C1 segment of cervical spinal cord (tissue), 14 donors: ENCODE data around the gene ERO1B.
"Not testable (repeated sequence)": the region's sequence is repeated elsewhere in the genome, so short reads cannot be mapped to it uniquely, and the experiment has no call there.

Experiments
- DNase-seq, 14 donors: peaks; one replicate each; lab custom pipeline; 2025; lab: John Stamatoyannopoulos, UW

Gene ERO1B

DNA sequence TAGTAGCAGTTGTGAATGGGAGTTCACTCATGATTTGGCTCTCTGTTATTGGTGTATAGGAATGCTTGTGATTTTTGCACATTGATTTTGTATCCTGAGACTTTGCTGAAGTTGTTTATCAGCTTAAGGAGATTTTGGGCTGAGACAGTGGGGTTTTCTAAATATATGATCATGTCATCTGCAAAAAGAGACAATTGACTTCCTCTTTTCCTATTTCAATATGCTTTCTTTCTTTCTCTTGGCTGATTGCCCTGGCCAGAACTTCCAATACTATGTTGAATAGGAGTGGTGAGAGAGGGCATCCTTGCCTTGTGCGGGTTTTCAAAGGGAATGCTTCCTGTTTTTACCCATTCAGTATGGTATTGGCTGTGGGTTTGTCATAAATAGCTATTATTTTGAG, 93.7 kb downstream of the ERO1B start:
- DNase-seq, result not testable (repeated sequence)

DNA sequence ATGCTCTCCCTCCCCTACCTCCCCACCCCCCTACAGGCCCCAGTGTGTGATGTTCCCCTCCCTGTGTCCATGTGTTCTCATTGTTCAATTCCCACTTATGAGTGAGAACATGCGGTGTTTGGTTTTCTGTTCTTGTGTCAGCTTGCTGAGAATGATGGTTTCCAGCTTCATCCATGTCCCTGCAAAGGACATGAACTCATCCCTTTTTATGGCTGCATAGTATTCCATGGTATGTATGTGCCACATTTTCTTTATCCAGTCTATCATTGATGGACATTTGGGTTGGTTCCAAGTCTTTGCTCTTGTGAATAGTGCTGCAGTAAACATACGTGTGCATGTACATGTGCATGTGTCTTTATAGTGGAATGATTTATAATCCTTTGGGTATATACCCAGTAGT, 95.3 kb downstream of the ERO1B start:
- not testable (repeated sequence) for DNase-seq

GRCh38 chr1:236185687-236186086, 96.1 kb downstream of the ERO1B start:
- no peak for DNase-seq

GRCh38 chr1:236181059-236181458, 100.7 kb downstream of the ERO1B start:
- no peak for DNase-seq

GRCh38 chr1:236179634-236180033, 102.1 kb downstream of the ERO1B start:
- no peak for DNase-seq

DNA sequence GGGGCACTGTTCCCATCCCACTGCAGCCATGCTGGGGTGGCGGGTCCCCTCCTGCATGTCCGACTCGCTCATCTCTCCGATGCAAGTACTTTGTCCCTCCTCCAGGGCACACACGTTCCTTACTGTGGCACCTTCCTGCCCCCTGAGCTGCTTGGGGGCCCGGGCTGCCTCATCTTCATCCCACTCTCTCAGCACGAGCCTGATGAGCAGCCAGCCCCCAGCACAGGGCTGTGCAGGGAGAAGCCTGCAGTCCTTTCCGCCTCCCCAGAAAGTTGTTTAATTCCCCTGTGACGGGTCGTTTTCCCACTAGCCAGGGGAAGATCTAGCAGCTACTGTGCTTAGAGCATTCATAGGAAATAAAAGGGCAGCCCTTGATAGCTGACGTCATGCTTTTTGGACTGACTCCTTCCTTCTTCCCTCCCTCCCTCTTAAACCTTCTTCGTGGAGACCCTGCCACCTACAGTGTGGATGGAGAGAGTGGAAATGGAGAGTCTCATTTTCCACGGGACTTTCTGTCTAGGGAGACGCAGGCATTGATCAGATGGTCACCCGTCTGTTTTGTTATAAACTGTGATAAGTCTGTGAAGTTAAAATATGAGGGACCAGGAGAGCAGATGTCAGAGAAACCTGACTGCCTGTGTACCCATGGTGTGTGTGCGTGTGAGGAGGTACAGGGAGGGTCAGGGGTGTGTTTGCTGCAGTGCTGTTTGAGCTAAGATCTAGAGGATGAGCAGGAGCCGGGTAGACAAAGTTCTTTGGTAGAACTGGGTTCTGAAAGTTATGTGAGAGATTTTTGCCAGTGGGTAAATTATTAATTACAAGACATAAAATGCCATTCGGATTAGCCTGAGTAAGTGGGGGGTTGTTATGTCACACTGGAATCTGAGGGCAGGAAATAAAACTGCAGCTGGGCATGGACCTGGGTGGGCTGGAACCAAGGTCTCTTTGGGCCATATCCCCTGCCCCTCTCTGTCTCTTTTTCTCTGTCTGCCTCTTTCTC, 105.1 kb downstream of the ERO1B start:
- no peak for DNase-seq

DNA sequence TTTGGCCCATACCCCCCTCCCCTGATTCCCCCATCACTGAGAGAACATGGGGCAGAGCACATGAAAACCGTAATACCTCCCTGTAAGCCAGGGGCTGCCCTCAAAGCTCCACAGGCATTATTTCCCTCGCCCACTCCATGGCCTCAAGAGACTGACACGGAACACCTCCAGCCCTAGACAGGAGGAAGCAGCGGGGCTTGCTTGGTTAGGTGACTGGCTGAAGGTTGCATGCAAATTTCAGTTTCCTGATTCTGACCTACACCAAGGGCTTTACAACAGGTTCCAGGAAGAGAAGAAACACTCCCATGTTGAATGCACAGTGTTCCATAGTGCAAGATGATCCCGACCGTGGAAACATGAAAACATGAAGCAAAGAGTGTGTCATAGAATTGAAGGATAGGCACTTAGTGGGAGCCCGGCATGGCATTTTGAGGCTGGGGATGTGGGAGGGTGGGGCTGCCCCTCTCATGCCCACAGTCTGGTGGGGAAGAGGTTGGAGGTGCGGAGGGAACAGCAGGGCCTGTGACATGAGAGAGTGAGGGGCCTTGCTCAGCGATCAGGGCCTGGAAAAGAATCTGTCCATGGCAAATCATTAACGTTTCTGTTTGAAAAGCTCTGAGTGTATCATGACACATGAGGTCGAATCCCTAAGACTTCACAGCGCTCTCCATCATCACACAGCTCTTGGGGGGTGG, 106.0 kb downstream of the ERO1B start:
- DNase-seq, result no peak

DNA sequence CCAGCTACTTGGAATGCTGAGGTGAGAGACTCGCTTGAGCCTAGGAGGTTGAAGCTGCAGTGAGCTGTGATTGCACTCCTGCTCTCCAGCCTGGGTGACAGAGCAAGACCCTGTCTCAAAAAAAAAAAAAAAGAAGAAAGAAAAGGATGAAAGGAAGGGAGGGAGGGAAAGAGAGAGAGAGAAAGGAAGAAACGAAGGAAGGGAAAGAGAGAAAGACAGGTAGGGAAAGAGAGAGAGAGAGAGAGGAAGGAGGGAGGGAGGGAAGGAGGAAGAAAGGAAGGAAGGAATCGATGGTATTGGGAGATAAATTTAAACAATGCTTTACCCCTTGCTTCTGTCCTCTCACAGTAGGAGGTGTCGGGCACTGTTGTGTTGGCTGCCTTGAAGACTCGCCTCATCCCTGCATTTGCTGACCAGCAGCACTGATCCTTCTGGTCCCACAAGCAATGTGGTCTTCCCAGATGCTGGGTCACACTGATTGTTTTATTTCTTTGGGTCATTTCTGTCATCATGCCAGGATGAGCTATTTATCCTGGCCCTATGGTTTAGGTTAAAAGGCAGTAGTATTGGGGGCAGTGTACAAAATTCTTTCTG, 108.5 kb downstream of the ERO1B start:
- DNase-seq, result no peak

DNA sequence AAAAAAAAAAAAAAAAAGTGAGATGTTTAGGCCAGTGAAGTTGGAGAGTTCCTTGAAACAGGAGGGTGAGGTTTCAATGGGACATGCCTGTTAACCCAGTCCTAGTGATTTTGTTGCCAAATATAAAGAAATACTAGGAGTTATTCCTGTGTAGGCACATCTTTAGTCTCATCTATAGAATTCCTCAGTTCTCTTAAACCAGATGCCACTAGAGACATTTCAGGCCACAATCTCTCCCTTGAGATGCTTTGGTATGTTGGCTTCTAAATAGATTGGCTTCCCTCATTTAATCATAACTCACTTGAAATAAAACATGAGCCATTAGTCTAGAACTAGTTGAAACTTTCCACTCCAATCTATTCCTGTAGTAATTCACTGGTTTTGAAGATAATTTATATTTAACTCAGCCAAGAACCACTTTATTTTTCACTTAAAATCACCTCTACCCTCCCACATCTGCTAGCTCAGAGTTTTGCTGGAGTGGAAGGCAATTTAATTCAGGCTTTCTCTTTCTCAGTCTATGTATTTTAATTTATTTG, 109.6 kb downstream of the ERO1B start:
- no peak for DNase-seq

DNA sequence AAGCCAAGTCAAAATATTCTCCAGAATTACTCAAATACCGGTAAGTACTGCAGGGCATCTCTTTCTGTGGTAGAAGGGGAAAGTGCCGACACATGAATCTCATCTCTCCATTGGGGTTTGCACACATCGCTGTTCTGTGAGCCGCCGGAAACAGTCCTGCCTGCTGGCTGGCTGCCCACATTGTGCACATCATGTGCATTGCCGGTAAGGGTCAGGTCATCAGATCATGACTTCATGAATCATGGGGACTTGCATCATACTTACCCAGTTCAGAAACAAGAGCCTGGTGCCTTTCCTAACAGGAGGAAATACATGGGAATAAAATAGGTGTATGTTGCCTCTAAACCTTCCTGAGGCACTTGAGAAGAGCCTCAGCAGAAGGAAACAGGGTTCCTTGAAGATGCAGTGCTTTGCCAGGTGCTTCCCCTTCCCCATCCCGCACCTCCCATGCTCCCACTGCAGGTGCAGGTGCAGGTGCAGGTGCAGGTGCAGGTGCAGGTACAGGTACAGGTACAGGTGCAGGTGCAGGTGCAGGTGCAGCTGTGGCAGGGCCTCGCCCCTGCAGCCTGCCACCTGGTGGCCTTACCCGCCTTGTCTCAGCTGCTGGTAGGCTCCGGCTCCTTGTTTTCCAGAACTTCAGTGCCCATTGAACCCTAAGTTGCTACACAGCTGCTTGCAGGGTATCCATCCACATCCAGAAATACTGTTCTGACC, 112.9 kb downstream of the ERO1B start:
- no peak for DNase-seq

- DNase-seq, result no peak
Measured at GRCh38 chr1:236167578-236167977, 114.2 kb downstream of the ERO1B start.

- no peak for DNase-seq
Measured at GRCh38 chr1:236167154-236167553, 114.6 kb downstream of the ERO1B start.

- DNase-seq, result no peak
Measured at GRCh38 chr1:236166041-236166440, 115.7 kb downstream of the ERO1B start.
